ENCODE measurements around the gene ICE1.
"Not testable (repeated sequence)": the region's sequence is repeated elsewhere in the genome, so short reads cannot be mapped to it uniquely, and the experiment has no call there.

The ICE1 gene

GRCh38 chr5:5451863-5452262 lies 29.4 kb downstream of the ICE1 start:
- DNase-seq (ENCODE audit: low read depth, low spot score), result no peak

GRCh38 chr5:5453131-5453530 lies 30.7 kb downstream of the ICE1 start:
- no peak for DNase-seq (ENCODE audit: low read depth, low spot score)

GRCh38 chr5:5454391-5454790 lies 31.9 kb downstream of the ICE1 start:
- no peak for DNase-seq (ENCODE audit: low read depth, low spot score)

- no peak for DNase-seq (ENCODE audit: low read depth, low spot score)
Measured at GRCh38 chr5:5456858-5457257, 34.4 kb downstream of the ICE1 start.

GRCh38 chr5:5460311-5460710 lies 37.8 kb downstream of the ICE1 start:
- no peak for DNase-seq (ENCODE audit: low read depth, low spot score)

GRCh38 chr5:5461012-5461411 lies 38.5 kb downstream of the ICE1 start:
- no peak for DNase-seq (ENCODE audit: low read depth, low spot score)

- no peak for DNase-seq (ENCODE audit: low read depth, low spot score)
Measured at GRCh38 chr5:5464036-5464715, 41.7 kb downstream of the ICE1 start.

GRCh38 chr5:5466227-5466626 lies 43.8 kb downstream of the ICE1 start:
- DNase-seq (ENCODE audit: low read depth, low spot score), result no peak

- DNase-seq (ENCODE audit: low read depth, low spot score), result no peak
Measured at GRCh38 chr5:5467737-5468136, 45.3 kb downstream of the ICE1 start.

- no peak for DNase-seq (ENCODE audit: low read depth, low spot score)
Measured at GRCh38 chr5:5470933-5471332, 48.5 kb downstream of the ICE1 start.

- no peak for DNase-seq (ENCODE audit: low read depth, low spot score)
Measured at GRCh38 chr5:5473226-5473625, 50.7 kb downstream of the ICE1 start.

- DNase-seq (ENCODE audit: low read depth, low spot score), result no peak
Measured at GRCh38 chr5:5474961-5475360, 52.5 kb downstream of the ICE1 start.

- no peak for DNase-seq (ENCODE audit: low read depth, low spot score)
Measured at GRCh38 chr5:5475975-5476374, 53.5 kb downstream of the ICE1 start.

GRCh38 chr5:5479578-5479977 lies 57.1 kb downstream of the ICE1 start:
- DNase-seq (ENCODE audit: low read depth, low spot score), result not testable (repeated sequence)

GRCh38 chr5:5480481-5481111 lies 58.1 kb downstream of the ICE1 start:
- no peak for DNase-seq (ENCODE audit: low read depth, low spot score)

GRCh38 chr5:5481206-5481605 lies 58.7 kb downstream of the ICE1 start:
- DNase-seq (ENCODE audit: low read depth, low spot score), result no peak

- no peak for DNase-seq (ENCODE audit: low read depth, low spot score)
Measured at GRCh38 chr5:5481633-5482032, 59.2 kb downstream of the ICE1 start.

- no peak for DNase-seq (ENCODE audit: low read depth, low spot score)
Measured at GRCh38 chr5:5483350-5483749, 60.9 kb downstream of the ICE1 start.

GRCh38 chr5:5483880-5484598 lies 61.6 kb downstream of the ICE1 start:
- DNase-seq (ENCODE audit: low read depth, low spot score), result no peak

- no peak for DNase-seq (ENCODE audit: low read depth, low spot score)
Measured at GRCh38 chr5:5486122-5486521, 63.6 kb downstream of the ICE1 start.

- DNase-seq (ENCODE audit: low read depth, low spot score), result no peak
Measured at GRCh38 chr5:5487585-5488360, 65.3 kb downstream of the ICE1 start.

GRCh38 chr5:5490774-5491347 lies 68.4 kb downstream of the ICE1 start:
- no peak for DNase-seq (ENCODE audit: low read depth, low spot score)

All from ELF-1 (cell line).